ENCODE measurements around the gene PSORS1C1.
"Not testable (repeated sequence)": the region's sequence is repeated elsewhere in the genome, so short reads cannot be mapped to it uniquely, and the experiment has no call there.

Gene PSORS1C1

DNA sequence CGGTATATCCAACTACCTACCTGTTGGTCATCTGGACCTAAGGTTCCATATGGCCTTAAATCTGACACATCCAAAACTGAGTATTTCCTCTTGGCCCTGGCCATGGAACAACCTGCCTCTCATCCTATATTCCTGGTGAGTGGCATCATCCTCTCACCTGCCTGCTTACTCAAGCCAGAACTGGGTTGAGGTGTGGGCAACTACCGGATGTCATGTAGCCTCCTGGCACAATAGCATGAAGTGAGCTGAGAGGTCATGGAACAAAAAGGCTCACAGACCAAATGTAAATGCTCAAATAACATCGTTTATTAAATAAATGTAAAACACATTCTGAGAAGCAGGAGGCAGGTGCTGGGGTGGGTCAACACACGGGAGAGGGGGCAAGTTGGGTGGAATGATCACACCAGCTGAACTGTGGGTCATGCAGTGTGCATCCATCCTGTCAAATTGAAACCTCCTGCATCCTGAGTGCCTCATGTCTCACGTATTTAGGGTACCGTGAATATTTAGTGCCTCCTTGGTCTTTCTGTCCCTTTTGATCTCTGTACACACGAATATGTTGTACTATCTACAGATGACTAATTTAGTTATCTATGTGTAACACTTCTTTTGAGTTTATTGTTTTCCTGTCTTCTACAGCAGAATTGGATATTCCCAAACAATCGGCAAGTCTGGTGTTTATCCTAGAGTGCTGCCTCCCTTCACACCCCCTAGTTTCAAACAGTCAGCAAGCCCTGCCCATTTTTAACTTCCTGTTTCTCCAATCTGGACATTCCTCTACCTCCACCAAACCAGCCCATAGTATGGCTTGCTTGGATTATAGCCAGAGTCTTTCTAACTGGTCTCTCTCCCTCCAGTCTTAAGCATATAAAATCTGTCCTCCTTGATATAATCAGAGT lies 63.8 kb downstream of the PSORS1C1 start:
- no peak for TF ChIP-seq ZFX (IDR thresholded peaks at IDR 0.05; ENCODE audit: borderline replicate concordance)
- TF ChIP-seq, protein P1, sequence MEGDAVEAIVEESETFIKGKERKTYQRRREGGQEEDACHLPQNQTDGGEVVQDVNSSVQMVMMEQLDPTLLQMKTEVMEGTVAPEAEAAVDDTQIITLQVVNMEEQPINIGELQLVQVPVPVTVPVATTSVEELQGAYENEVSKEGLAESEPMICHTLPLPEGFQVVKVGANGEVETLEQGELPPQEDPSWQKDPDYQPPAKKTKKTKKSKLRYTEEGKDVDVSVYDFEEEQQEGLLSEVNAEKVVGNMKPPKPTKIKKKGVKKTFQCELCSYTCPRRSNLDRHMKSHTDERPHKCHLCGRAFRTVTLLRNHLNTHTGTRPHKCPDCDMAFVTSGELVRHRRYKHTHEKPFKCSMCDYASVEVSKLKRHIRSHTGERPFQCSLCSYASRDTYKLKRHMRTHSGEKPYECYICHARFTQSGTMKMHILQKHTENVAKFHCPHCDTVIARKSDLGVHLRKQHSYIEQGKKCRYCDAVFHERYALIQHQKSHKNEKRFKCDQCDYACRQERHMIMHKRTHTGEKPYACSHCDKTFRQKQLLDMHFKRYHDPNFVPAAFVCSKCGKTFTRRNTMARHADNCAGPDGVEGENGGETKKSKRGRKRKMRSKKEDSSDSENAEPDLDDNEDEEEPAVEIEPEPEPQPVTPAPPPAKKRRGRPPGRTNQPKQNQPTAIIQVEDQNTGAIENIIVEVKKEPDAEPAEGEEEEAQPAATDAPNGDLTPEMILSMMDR (IDR thresholded peaks at IDR 0.05), result no peak
- no peak overlapping the region for H3K27ac ChIP-seq

DNA sequence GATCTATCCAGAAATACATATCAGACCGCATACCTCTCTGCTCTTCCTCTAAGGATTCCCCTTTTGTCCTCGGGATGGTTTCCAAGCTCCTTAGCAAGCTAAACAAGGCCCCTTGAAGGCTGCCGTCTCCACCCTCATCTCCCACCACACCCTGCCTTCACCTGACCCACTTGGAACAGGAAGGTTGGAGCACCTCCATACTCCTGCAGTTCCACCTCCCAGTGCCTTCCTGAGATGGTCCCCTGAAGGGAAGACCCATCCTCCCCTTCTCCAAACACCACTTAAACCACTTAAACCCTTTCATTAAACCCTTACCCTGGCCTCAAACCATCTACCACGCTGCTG lies 64.4 kb downstream of the PSORS1C1 start:
- TF ChIP-seq ZFX (IDR thresholded peaks at IDR 0.05; ENCODE audit: borderline replicate concordance), result no peak
- TF ChIP-seq, protein P1 (IDR thresholded peaks at IDR 0.05), result no peak

DNA sequence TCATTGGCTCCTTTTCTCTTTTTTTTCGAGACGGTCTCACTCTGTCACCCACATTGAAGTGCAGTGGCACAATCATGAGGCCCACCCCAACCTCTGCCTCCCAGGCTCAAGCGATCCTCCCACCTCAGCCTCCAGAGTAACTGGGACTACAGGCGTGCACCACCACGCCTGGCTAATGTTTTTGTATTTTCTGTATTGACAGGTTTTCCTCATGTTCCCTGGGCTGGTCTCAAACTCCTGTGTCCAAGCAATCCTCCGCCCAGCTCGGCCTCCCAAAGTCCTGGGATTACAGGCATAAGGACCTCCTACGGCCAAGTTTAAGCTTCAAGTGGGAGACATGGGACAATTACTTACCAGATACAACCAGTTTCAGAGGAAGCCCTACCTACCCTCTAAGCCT lies 65.3 kb downstream of the PSORS1C1 start:
- no peak for TF ChIP-seq ZFX (IDR thresholded peaks at IDR 0.05; ENCODE audit: borderline replicate concordance)
- TF ChIP-seq, protein P1 (IDR thresholded peaks at IDR 0.05), result no peak
- no peak overlapping the region for H3K27ac ChIP-seq

More for the DNA sequence above, 64.4 kb downstream of the PSORS1C1 start:
- H3K27ac ChIP-seq, result no peak overlapping the region

DNA sequence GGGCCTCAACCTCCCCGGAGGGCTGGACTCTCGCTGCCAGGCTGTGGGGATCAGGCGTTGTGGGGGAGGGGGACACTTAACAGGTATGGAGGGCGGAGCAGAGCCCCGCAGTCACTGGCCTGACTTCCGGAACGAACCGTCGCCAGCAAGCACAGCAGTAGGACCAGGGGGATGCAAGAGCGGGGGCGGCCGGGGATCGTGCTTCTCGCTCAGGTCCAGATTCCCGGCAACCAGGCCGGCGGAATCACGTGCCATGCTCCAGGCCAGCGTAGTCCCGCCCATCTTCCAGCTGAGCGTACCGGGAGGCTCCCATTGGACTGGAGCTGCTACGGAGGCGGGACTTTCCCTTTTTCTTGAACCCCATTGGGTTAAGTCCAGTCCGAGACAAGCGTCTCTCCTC lies 65.9 kb downstream of the PSORS1C1 start:
- no peak for TF ChIP-seq ZFX (IDR thresholded peaks at IDR 0.05; ENCODE audit: borderline replicate concordance)
- TF ChIP-seq, protein P1 (IDR thresholded peaks at IDR 0.05), result no peak
- H3K27ac ChIP-seq, result no peak overlapping the region

DNA sequence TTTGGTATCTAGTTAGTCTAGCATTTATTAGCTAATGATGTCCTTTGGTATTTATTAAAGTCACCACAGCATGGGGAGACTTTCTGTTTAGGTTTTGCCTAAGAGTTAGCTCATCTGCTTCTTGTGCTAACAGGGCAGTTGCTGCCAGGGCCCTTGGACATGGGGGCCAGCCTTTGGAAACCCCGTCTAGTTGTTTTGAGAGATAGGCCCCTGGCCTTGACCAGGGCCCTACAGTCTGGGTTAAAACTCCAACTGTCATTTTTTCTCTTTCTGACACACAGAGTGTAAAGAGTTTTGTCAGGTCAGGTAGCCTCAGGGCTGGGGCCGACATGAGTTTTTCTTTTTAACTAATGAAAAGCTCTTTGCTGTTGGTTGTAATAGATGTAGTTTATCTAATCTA lies 68.7 kb downstream of the PSORS1C1 start:
- H3K27ac ChIP-seq, result not testable (repeated sequence)

DNA sequence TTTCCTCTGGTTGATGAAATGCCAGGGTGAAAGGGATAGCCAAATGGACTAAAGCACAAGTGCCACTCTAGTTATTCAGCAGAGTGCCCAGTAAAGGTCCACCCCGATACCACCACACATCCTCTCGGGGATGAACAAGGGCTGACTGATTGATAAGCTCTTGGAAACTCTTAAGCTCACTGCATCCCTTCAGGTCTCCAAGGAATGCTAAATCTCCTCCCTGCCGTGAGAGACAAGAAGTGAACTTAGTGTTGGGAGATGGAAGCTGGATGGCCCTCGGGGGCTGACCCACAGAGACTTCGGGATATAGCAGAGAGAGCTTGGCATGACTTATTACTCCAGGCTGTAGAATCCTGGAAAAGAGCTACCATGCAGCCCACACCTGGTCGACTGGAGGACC lies 69.3 kb downstream of the PSORS1C1 start:
- H3K27ac ChIP-seq, result not testable (repeated sequence)

DNA sequence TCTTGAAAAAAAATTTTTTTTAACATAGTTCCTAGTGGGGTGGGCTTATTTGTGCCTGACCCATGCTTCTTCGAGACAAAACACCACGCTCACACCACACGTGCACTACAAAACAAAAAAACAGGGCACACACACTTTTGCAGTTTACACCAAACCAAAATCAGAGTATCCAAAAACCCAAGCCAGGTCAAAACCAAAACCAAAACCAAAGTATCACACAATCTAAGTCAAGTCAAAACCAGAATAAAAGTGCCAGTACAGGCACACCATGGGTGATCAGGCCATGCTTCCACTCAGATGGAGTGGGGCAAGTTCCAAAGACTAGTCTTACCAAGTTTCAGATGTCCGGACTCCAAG lies 71.1 kb downstream of the PSORS1C1 start:
- H3K27ac ChIP-seq, result peak overlapping the region; percentile 94

DNA sequence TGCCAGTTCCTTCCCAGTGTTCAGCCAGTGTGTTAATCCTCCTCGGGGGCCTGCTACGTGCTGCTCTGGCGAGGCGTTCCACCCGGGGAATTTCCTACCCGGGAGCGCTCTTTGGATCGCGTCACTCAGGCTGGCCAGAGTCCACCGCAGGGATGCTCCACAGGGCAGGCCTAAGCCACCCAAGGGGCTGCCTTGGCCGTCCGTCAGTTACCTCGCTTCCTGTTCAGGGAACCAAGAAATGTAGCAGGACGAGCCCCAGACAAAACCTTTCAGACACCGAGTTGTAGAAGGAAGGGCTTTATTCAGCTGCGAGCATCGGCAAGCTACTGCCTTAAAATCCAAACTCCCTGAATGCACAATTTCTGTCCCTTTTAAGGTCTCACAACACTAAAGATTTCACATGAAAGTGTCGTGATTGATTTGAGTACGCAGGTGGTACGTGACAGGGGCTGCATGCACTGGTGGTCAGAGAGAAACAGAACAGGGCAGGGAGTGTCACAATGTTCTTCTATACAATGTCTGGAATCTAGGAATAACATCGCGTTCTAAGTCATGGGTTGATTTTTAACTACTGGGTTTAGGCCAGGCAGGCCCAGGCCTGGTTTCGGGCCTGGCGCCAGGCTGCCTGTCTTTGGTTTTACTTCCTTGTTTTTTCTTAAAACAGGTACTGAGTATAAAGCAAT lies 71.6 kb downstream of the PSORS1C1 start:
- TF ChIP-seq, protein P1 (IDR thresholded peaks at IDR 0.05), result no peak
- TF ChIP-seq ZFX (IDR thresholded peaks at IDR 0.05; ENCODE audit: borderline replicate concordance), result no peak

DNA sequence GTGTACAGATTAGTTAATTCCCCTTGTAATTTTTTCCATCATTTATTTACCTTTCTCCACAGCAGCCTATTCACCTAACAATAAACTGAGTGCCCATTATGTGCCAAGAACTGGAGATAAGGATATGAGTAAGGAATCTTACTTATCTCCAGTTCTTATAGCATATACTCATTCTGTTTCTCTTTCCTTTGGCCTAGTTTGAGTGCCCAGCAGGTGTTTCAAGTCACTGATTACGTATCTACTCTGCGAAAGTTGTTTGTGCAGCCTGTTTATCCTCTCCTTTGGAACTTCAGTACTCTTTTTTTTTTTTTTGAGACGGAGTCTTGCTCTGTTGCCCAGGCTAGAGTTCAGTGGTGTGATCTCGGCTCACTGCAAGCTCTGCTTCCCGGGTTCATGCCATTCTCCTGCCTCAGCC lies 73.2 kb downstream of the PSORS1C1 start:
- peak overlapping the region; percentile 94 for H3K27ac ChIP-seq
- TF ChIP-seq ZFX (IDR thresholded peaks at IDR 0.05; ENCODE audit: borderline replicate concordance), result no peak
- TF ChIP-seq, protein P1 (IDR thresholded peaks at IDR 0.05), result no peak

More for the DNA sequence above, 71.6 kb downstream of the PSORS1C1 start:
- peak overlapping the region; percentile 94 for H3K27ac ChIP-seq

DNA sequence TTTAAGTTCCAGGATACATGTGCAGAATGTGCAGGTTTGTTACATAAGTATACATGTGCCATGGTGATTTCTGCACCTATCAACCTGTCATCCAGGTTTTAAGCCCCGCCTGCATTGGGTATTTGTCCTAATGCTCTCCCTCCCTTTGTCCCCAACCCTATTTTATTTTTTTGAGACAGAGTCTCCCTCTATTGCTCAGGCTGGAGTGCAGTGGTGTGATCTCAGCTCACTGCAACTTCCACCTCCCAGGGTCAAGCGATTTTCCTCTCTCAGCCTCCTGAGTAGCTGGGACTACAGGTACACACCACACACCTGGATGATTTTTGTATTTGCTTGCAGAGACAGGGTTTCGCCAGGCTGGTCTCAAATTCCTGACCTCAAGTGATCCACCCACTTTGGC lies 74.6 kb downstream of the PSORS1C1 start:
- H3K27ac ChIP-seq, result not testable (repeated sequence)

Data from 22Rv1 (cell line).